GM12892 (cell line): Measurements from ENCODE around the gene UBD. TPM values are rescaled to one million over a fixed set of nuclear protein-coding genes. Genes with fewer than 3 reads are reported as not detected.

Experiments used
- DNase-seq: peaks from one replicate; pipeline ENCODE4 v3.0.0; 2011; ENCODE audit not compliant: insufficient read length
- FAIRE-seq: peaks from 2 replicates; lab custom pipeline; 2011; peaks lifted over from hg19 to GRCh38; lab: Jason Lieb, UNC
- POLR2A ChIP-seq: IDR thresholded peaks from 2 replicates; pipeline ENCODE4 v1.6.1; 2011; ENCODE audit warnings: low read depth, low read length, control low read depth
- POLR2AphosphoS5 ChIP-seq: IDR thresholded peaks from 2 replicates; pipeline ENCODE4 v1.6.1; 2011; ENCODE audit warnings: low read depth, low read length, control low read depth
- TAF1 ChIP-seq: IDR thresholded peaks from 2 replicates; pipeline ENCODE4 v1.6.1; 2011; ENCODE audit warnings: low read depth, mild to moderate bottlenecking, control low read depth, low read length, borderline replicate concordance
- polyA plus RNA-seq: library from polyadenylated mRNA; unstranded; fragments of >200 nt; gene quantifications from one replicate; pipeline ENCODE4 v1.2.1, GENCODE V29; 2012; ENCODE audit warnings: missing spikeins, inconsistent platforms; ENCODE audit not compliant: missing spikeins

UBD gene
- 47.8 TPM for polyA plus RNA-seq

DNA sequence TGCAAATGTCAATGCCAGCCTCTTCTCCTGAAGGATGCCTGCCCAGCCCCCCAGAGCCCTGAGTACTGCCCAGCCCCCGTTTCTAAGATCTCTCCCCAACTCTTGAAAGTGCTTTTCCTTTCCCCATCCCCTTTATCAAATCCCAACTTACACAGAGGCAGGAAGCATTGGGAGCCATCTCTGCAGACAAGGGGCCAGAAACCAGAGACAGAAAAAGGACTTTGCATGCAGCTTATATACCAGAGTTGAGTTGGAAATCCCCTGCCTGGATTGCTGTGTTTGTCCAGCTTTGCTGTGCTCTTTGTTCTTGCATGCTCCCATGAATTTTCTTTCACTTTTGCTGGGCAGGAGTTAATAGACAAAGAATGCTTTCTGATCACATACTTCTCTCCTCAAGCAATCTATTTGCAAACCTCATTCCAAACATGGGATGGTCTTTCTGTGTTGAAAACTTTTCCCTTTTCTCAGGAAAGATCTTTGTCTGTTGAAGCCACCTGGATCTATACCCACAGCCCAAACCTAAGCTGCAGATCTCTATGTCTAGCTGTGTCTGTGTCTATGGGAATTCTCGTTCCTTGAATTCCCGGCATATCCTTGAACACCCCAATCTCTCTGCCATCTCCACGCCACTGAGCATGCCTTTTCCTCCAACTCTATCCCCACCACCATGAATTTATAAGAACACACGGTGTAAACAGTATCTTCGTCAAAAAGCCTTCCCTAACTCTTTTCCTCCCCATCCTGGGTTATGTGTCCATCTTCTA, at the start of gene UBD:
TSS of gene UBD (minus strand) at position 209 of the 764 bp plus-strand sequence. CDS start at position 178, 31 bp downstream.
- DNase-seq (no peak), FAIRE-seq (peak; percentile 36)

DNA sequence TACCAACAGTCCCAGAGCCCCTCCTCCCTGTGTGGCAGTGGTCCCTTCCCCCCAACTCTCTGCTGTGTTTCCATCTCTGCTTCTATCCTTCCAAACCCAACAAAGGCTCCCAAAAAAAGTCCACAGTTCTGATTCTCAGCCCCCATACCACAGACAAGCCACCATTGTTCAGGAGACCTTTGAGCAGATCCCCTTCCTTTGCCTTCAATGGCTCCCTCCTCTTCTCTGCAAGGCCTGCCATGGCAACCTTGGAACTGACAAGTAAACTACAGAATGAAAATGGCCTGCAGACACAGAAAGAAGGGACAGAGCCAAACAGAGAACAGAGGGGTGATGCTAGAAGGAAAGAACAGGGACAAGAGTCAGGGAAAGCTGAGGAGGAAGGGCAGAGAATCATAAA, 48.6 kb upstream of the UBD start:
- no peak for DNase-seq

More for the DNA sequence above, at the start of gene UBD:
- TF ChIP-seq POLR2A (0 out of 2 replicates have a peak, but pooled peaks have one; percentile 46), TAF1 (no peak), POLR2AphosphoS5 (0 out of 2 replicates have a peak, but pooled peaks have one; percentile 36)

DNA sequence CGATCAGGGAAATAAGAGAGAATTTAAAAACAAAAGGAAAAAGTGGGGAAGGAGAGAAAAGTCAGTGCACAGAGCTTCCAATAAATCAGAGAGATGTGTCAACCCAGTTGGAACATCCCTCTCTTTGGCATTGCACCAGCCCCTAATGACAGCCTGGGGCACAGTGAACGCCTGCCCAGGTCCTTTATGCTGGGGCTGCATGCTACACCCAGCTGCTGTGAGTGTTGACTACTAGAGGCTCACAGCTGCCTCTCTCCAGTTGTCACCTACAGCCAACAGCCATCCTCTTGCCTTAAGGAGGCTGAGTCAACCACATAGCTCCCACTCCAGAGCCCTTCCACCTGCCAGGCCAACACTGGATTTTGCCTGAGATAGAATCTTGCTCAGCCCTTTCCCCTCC, 44.4 kb upstream of the UBD start:
- FAIRE-seq (no peak), DNase-seq (no peak)
- TF ChIP-seq POLR2AphosphoS5: no peak
- no peak for TF ChIP-seq POLR2A
- TF ChIP-seq TAF1: no peak

More for the DNA sequence above, 48.6 kb upstream of the UBD start:
- no peak for FAIRE-seq
- TF ChIP-seq POLR2AphosphoS5 (no peak), TAF1 (no peak), POLR2A (no peak)

DNA sequence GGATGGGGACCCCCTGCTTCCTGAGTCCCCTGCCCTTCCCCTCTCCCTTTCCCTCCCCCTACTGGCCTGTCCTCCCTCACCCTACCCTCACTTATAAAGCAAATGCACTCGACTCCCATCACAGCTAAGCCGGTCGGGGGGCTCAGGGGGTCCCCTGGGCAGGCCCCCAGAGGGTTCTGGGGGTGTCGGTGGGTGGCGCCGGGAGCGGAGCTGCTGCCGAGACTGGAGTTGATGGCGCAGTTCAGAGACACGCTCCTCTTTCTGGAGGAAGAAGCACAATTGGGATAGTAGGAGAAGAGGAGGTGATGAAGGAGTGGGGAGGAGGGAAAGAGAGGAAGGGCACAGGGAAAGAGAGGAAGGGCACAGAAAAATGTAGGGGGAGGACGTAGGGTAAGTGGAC, 43.9 kb upstream of the UBD start:
- DNase-seq (no peak), FAIRE-seq (no peak)
- no peak for TF ChIP-seq TAF1
- TF ChIP-seq POLR2AphosphoS5: no peak
- TF ChIP-seq POLR2A: no peak

DNA sequence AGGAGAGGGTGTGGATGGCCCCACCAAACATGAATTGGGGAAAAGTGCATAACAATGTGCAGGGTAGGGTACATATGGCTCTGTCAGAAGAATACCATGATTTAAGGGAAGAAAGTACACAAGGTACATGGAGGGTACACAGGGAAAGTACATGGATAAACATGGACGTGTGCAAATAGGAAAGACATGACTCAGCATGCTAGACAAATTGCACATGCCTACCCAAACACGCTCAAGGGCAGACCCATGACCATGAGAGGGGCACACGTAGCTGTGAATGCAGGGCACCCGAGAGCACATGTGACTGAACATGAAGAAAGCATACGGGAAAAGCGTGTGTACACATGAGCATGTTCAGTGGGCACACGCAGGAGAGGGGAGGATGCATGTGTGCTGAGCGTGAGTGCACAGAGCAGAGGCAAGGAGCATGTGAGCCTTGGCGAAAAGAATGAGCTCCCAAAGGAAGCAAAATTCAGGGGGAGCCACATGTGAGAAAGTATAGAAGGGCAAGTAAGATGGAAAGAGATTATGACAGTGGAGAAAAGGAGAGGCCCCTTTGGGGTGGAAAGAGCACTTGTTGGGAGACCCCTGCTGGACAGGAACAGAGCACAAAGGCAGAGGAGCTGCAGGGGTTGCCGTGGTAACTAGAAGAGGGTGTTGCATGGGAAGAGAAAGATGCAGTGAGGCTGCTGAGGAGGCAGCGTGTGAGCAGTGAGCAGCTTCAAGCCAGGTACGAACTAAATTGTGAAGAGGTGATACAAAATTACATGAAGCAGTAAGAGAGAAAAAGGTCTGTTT, 43.2 kb upstream of the UBD start:
- FAIRE-seq (no peak), DNase-seq (no peak)
- TF ChIP-seq POLR2A (no peak), POLR2AphosphoS5 (no peak), TAF1 (no peak)

DNA sequence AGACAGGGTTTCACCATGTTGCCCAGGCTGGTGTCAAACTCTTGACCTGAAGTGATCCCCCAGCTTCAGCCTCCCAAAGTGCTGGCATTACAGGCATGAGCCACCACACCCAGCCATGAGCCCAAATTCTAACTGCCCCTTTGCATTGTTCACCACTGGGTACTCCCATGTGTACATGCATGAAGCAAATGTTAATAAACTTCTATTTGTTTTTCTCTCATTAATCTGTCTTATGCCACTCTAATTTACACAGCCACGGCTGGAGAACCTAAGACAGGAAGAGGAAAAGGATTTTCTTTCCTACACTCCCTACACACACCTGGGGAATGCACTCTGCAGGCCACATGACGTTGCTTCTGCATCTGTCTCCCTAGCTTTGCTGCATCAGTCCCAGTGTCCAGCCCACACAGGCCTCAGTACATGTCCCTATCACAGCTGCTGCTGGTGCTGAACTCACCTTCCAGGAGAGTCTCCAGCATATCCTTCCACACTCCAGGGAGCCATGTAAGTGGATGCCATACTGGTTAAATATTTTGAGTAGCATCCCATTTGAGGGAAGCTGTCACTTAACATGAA, 38.7 kb upstream of the UBD start:
- DNase-seq: no peak
- TF ChIP-seq POLR2AphosphoS5 (no peak), POLR2A (no peak), TAF1 (no peak)
- FAIRE-seq: no peak

DNA sequence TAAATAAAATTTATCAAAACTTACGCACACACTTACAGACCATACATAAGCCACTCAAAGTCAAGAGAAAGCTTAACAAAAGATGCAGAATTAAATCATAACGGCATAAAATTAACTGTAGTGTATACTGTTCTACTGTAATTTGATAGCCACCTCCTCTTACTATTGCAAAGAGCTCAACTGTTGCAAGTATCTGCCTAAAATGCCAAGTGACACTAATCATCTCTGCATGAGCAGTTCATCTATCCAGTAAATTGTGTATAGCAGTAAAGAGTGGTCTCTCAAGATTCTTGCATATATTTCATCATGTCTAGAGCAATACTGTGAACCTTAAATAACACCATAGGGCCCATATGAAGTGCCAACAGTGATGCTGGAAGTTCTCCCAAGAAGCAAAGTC, 37.7 kb upstream of the UBD start:
- no peak for DNase-seq
- TF ChIP-seq POLR2A (no peak), POLR2AphosphoS5 (no peak), TAF1 (no peak)
- FAIRE-seq: no peak

DNA sequence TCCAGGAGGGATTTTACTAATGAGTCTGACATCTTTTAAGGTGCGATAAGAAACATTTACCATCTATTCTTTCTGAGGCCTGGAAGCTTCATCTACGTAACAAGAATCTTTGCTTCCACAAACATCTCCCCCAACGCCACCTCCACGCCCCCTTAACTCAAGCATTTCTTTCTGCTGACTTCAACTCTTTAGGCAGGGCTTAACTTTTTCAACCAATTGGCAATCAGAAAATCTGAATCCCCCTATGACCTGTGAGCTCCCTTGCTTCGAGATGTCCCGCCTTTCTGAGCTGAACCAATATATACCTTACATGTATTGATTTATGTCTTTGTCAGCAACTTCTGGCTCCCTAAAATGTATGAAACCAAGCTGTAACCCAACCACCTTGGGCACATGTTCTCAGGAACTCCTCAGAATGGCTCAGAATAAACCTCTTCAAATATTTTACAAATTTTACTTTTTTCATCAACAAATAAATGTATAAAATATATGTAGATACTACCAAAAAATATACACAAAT, 36.9 kb upstream of the UBD start:
- DNase-seq: no peak
- no peak for FAIRE-seq
- TF ChIP-seq TAF1 (no peak), POLR2A (no peak), POLR2AphosphoS5 (no peak)

DNA sequence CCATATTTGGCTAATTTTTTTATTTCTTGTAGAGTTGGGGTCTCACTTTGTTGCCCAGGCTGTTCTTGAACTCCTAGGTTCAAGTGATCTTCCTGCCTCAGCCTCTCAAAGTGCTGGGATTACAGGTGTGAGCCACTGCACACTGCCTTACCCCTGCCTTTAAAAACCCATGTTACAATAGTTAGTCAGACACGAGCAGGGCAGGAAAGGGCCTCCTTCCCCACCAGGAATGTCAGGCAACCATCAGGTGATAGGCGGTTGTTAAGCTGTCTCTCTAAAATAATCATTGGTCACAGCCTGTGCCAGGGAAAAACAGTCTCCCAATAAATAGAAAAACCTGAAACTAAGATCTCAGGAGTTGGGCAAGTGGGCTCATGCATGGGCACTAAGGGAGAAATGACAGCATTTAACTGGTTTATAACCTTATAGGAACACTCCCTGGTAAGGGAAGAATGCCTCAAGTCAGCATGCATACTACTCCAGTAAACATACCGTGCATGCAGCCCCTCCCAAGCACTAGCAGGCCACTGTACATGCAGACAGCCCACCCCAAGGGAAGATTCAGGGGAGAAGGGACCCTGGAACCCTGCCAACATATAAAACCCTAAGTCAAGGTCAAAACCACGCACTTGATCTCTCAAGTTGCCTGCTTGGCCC, 33.8 kb upstream of the UBD start:
- DNase-seq (no peak), FAIRE-seq (no peak)
- no peak for TF ChIP-seq TAF1
- no peak for TF ChIP-seq POLR2A
- no peak for TF ChIP-seq POLR2AphosphoS5

DNA sequence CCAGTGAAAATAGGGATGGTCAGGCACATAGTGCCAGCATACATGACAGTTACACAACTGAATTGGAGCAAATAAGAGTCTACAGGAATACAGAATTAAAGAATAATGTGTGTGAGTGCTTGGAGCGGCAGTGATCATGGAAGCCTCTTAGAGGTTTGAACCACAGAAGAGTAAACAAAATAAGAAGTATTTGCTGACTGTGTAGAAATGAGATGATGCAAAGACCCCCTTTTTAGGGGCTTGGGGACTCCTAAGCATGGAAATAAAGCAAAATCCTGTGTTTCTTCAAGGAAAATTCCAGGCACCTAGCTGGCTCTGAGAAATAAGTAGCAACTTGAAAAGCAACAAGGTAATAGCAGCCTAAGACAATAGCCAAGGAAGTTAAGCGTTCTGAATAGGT, 32.1 kb upstream of the UBD start:
- FAIRE-seq: no peak
- DNase-seq: no peak
- TF ChIP-seq TAF1 (no peak), POLR2A (no peak), POLR2AphosphoS5 (no peak)
